Neuronal stem cell (in vitro differentiated cells): ENCODE data around the gene PLEKHH3.

Experiments
- DNase-seq: peaks from one replicate; pipeline ENCODE4 v3.0.0-alpha.2; 2013; ENCODE audit warnings: low spot score
- H2AFZ ChIP-seq: one replicate; pipeline ENCODE4 v1.6.1; 2013; ENCODE audit warnings: mild to moderate bottlenecking, low read length, inconsistent platforms
- H2AK5ac ChIP-seq: 2 replicates; pipeline ENCODE4 v1.6.1; 2013; ENCODE audit warnings: low read depth, mild to moderate bottlenecking, inconsistent platforms, low read length, moderate library complexity, mixed read lengths
- H2BK120ac ChIP-seq: 2 replicates; pipeline ENCODE4 v1.6.1; 2013; ENCODE audit warnings: low read depth, mild to moderate bottlenecking, inconsistent platforms, low read length, moderate library complexity, mixed read lengths
- H2BK12ac ChIP-seq: one replicate; pipeline ENCODE4 v1.6.1; 2013; ENCODE audit warnings: low read length, inconsistent platforms
- H2BK15ac ChIP-seq: 2 replicates; pipeline ENCODE4 v1.6.1; 2013; ENCODE audit warnings: mild to moderate bottlenecking, low read length, inconsistent platforms, mixed read lengths
- H2BK5ac ChIP-seq: one replicate; pipeline ENCODE4 v1.6.1; 2013; ENCODE audit warnings: inconsistent platforms, mild to moderate bottlenecking, low read length, moderate library complexity
- H3K14ac ChIP-seq: one replicate; pipeline ENCODE4 v1.6.1; 2013; ENCODE audit warnings: low read length, inconsistent platforms
- H3K18ac ChIP-seq: 2 replicates; pipeline ENCODE4 v1.6.1; 2013; ENCODE audit warnings: low read length, inconsistent platforms
- H3K23ac ChIP-seq: 2 replicates; pipeline ENCODE4 v1.6.1; 2013; ENCODE audit warnings: low read depth, mild to moderate bottlenecking, mixed read lengths, low read length, inconsistent platforms; ENCODE audit not compliant: poor library complexity
- H3K27ac ChIP-seq: replicated peaks from 3 replicates; pipeline ENCODE4 v1.5.1; 2013; ENCODE audit warnings: low read length, inconsistent platforms
- H3K27me3 ChIP-seq, 3 experiments: 2 replicates each; pipeline ENCODE4 v1.6.1; 2013; ENCODE audit warnings: low read length in 3 of 3, mild to moderate bottlenecking in 2 of 3, inconsistent platforms in 1 of 3, low read depth in 1 of 3, mixed read lengths in 1 of 3, moderate library complexity in 1 of 3; ENCODE audit not compliant: control insufficient read depth in 3 of 3, insufficient read depth in 3 of 3
- H3K36me3 ChIP-seq, 2 donors: replicated peaks in 1 of 2; 2 replicates each; pipeline ENCODE4 v1.6.1; 2013; ENCODE audit warnings: low read length in 2 of 2; ENCODE audit not compliant: control insufficient read depth in 2 of 2, insufficient read depth in 2 of 2
- H3K4ac ChIP-seq: 2 replicates; pipeline ENCODE4 v1.6.1; 2013; ENCODE audit warnings: inconsistent platforms, mild to moderate bottlenecking, low read length, moderate library complexity
- H3K4me1 ChIP-seq, 2 donors: 1 replicate in 1 of 2; 2 replicates in 1 of 2; pipeline ENCODE4 v1.6.1; 2013; ENCODE audit warnings: low read length in 2 of 2, low read depth in 1 of 2; ENCODE audit not compliant: control insufficient read depth in 2 of 2, insufficient read depth in 1 of 2
- H3K4me2 ChIP-seq: one replicate; pipeline ENCODE4 v1.6.1; 2013; ENCODE audit warnings: mild to moderate bottlenecking, low read length, inconsistent platforms; ENCODE audit not compliant: insufficient read depth, poor library complexity, severe bottlenecking
- H3K4me3 ChIP-seq, 2 donors: 2 replicates each; pipeline ENCODE4 v1.5.1; 2013; ENCODE audit warnings: low read length in 2 of 2, mild to moderate bottlenecking in 2 of 2, inconsistent platforms in 1 of 2, moderate library complexity in 1 of 2
- H3K79me1 ChIP-seq: one replicate; pipeline ENCODE4 v1.6.1; 2013; ENCODE audit warnings: low read depth, mild to moderate bottlenecking, inconsistent platforms, low read length, moderate library complexity
- H3K9ac ChIP-seq: one replicate; pipeline ENCODE4 v1.6.1; 2013; ENCODE audit warnings: mild to moderate bottlenecking, low read depth, low read length, inconsistent platforms; ENCODE audit not compliant: poor library complexity
- H3K9me3 ChIP-seq, 2 donors: replicated peaks in 1 of 2; 2 replicates each; pipeline versions ENCODE3 to v1.6.1; 2013; ENCODE audit warnings: low read length in 2 of 2, mild to moderate bottlenecking in 2 of 2, inconsistent platforms in 1 of 2, low read depth in 1 of 2, mixed read lengths in 1 of 2, moderate library complexity in 1 of 2; ENCODE audit not compliant: control insufficient read depth in 2 of 2, insufficient read depth in 1 of 2
- H4K8ac ChIP-seq: one replicate; pipeline ENCODE4 v1.6.1; 2013; ENCODE audit warnings: low read depth, mild to moderate bottlenecking, inconsistent platforms, low read length, moderate library complexity
- H4K91ac ChIP-seq: one replicate; pipeline ENCODE4 v1.6.1; 2013; ENCODE audit warnings: low read length, low read depth, mild to moderate bottlenecking, inconsistent platforms; ENCODE audit not compliant: poor library complexity
- WGBS, 2 donors: extraction: QIAGEN DNeasy Blood & Tissue Kit; methylation state at CpG; one replicate each; pipeline ENCODE4 v1.1.7; 2013; ENCODE audit warnings: missing lambda C conversion rate in 2 of 2, mixed read lengths in 1 of 2; ENCODE audit not compliant: insufficient read length in 2 of 2, insufficient replicate concordance in 1 of 2; ENCODE audit errors: extremely low coverage in 2 of 2; 5-methylcytosine and 5-hydroxymethylcytosine counted together

The PLEKHH3 gene

DNA sequence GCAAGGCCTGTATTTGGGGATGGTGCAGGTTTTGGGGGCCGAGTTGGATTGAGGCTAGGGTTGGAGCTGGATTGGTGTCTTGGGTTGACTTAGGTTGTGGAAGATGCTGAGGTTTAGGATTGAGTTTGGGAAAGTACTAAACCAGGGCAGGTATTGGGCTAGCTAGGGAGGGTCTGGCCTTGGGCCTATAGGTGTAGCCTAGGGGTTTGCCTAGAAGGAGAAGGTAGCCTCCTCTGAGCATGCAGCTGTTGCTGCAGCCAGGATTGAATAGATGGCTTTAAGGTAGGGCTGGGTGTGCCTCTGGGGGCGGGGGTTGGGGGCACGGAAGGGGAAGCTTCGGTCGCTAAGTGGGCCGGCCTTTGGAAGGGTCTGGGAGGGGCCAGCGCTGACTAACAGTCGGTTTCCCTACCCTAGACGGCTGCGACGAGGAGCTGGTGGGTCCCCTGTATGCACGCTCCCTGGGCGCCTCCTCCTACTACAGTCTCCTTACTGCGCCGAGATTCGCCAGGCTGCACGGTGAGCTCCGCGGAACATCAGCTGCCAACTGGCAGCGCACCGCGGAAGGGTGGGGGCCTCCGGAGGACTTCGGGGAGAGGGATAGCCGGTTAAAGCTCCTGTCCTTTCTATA, 6.7 kb upstream of the PLEKHH3 start:
- DNase-seq, result no peak
- no CpG with 5 or more reads among the region's 25 CpGs for WGBS, 2 donors
- H3K79me1 ChIP-seq, result peaks cover 1% of the 10 kb centered on the region
- H2BK5ac ChIP-seq, result no peak overlapping the region
- peaks cover 18 to 46% of the 10 kb centered on the region in 2 donors for H3K36me3 ChIP-seq
- no peak overlapping the region for H2BK12ac ChIP-seq
- peaks cover 0 to 6% (median 0%) of the 10 kb centered on the region in 3 experiments for H3K27me3 ChIP-seq
- peak overlapping the region; percentile 7 for H2AK5ac ChIP-seq
- no peak overlapping the region for H4K8ac ChIP-seq
- no peak overlapping the region for H3K9ac ChIP-seq
- H2BK15ac ChIP-seq, result no peak overlapping the region
- no peak overlapping the region for H3K23ac ChIP-seq
- H3K4ac ChIP-seq, result no peak overlapping the region
- H3K18ac ChIP-seq, result peak overlapping the region; percentile 8
- peak overlapping the region; percentile 92 for H3K4me2 ChIP-seq
- no peaks in the 10 kb centered on the region for H3K9me3 ChIP-seq
- H3K4me1 ChIP-seq, result peaks cover 15 to 22% of the 10 kb centered on the region in 2 donors
- H4K91ac ChIP-seq, result no peak overlapping the region
- no peak overlapping the region for H2BK120ac ChIP-seq
- H3K4me3 ChIP-seq, result peak overlapping the region; percentile 80 to 85
- no peak overlapping the region for H2AFZ ChIP-seq
- no peak overlapping the region for H3K27ac ChIP-seq
- H3K14ac ChIP-seq, result no peak overlapping the region

DNA sequence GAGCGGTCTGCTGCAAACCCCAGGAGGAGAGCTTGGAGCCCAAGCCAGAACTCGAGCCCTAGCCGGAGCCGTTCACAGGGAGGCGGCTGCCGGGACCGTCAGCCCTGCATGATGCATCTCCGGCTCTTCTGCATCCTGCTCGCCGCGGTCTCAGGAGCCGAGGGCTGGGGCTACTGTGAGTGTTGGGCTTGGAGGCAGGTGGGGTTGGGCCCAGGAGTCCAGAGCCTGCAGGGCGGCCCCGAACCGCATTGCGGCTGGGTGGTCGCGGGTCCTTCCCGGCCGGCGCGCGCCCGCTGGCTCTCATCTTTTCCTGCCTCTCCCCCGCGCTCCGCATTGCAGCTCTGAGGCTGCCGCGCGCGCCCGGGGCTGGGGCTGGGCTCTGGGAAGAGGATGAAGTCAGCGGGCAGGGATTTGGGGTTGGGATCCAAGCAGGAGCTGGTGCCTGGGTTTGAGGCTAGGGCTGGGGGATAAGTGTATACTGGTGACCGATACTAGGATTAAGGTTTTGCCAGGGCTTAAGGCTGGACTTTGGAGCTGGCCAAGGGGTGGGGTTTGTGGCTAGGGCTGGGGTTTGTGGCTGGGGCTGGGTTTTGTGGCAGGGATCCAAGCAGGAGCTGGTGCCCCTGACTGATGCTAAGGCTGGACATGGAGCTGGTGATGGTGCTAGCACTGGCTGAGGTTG, 6.1 kb upstream of the PLEKHH3 start:
- DNase-seq, result no peak
- peak overlapping the region; percentile 60 for H2BK12ac ChIP-seq
- peaks cover 15 to 24% of the 10 kb centered on the region in 2 donors for H3K4me1 ChIP-seq
- no peak overlapping the region for H3K23ac ChIP-seq
- H3K9ac ChIP-seq, result peak overlapping the region; percentile 85
- no CpG with 5 or more reads among the region's 34 CpGs for WGBS, 2 donors
- H4K8ac ChIP-seq, result no peak overlapping the region
- no peak overlapping the region for H3K4ac ChIP-seq
- H2BK15ac ChIP-seq, result peak overlapping the region; percentile 100
- H3K4me2 ChIP-seq, result peak overlapping the region; percentile 92
- peak overlapping the region; percentile 79 for H3K27ac ChIP-seq
- H4K91ac ChIP-seq, result no peak overlapping the region
- no peaks in the 10 kb centered on the region for H3K9me3 ChIP-seq
- peak overlapping the region; percentile 92 for H3K14ac ChIP-seq
- H3K18ac ChIP-seq, result peak overlapping the region; percentile 99
- H3K36me3 ChIP-seq, result peaks cover 18 to 39% of the 10 kb centered on the region in 2 donors
- H2AFZ ChIP-seq, result peak overlapping the region; percentile 95
- peak overlapping the region; percentile 75 for H2BK120ac ChIP-seq
- H2AK5ac ChIP-seq, result peak overlapping the region; percentile 91
- peak overlapping the region; percentile 94 for H2BK5ac ChIP-seq
- H3K27me3 ChIP-seq, result peaks cover 0 to 6% (median 0%) of the 10 kb centered on the region in 3 experiments
- H3K79me1 ChIP-seq, result peaks cover 1% of the 10 kb centered on the region
- H3K4me3 ChIP-seq, result peak overlapping the region; percentile 80 to 85

DNA sequence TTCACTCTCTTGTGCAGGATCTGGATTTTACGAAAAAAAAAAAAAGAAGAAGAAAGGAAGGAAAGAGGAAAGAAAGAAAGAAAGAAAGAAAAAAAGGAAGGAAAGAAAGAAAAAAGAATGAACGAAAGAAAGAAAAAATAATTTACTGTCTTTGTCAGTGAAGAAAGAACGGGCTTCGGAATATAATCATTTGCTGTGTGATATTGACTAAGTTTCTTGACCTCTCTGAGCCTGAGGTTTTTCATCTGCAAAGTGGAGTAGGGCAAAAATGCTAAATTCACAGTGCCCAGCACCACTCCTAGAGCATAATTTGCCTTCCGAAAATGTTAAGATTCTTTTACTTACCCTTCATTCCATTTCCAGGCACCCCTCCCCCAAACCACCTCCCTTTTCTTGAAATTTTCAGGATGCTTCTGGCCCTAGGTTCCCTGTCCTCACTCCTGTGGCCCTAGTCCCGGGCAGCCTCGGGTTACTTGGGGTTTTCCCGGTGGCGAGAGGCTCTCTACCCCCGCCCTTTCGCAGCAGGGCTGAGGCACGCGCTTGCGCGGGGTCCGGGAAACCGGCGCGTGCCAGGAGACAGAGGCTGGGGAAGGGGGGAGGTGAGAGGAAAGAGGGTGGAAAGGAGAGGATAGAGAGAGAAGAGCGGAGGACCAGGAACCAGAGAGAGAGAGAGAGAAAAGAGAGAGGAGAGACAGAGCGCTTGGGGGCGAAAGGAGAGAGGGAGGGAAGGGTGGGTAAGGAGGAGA, 5.4 kb upstream of the PLEKHH3 start, which contains the start of gene CNTNAP1:
Gene CNTNAP1, plus strand, starts transcription at position 556 of the 746 bp plus-strand sequence. CDS start 299 bp downstream, outside the sequence.
- peak within 1 kb of the TSS; percentile 96 for H2BK120ac ChIP-seq
- no peak within 1 kb of the TSS for H3K4ac ChIP-seq
- H3K36me3 ChIP-seq, result peaks cover 14 to 32% of the 10 kb centered on the region in 2 donors
- H3K27ac ChIP-seq, result peak within 1 kb of the TSS; percentile 79
- peak within 1 kb of the TSS; percentile 80 to 85 for H3K4me3 ChIP-seq
- H2AK5ac ChIP-seq, result peak within 1 kb of the TSS; percentile 91
- peak within 1 kb of the TSS; percentile 99 for H3K18ac ChIP-seq
- no peak within 1 kb of the TSS for H4K8ac ChIP-seq
- 100% methylated on average over 1 of the region's 22 CpGs; no CpG with 5 or more reads in 1 of the 2 donors for WGBS, 2 donors
- peaks cover 21 to 29% of the 10 kb centered on the region in 2 donors for H3K4me1 ChIP-seq
- peak within 1 kb of the TSS; percentile 60 for H2BK12ac ChIP-seq
- peak within 1 kb of the TSS; percentile 85 for H3K9ac ChIP-seq
- H3K9me3 ChIP-seq, result no peaks in the 10 kb centered on the region
- peak within 1 kb of the TSS; percentile 100 for H2BK15ac ChIP-seq
- DNase-seq, result peak; percentile 66
- H3K14ac ChIP-seq, result peak within 1 kb of the TSS; percentile 92
- H3K4me2 ChIP-seq, result peak within 1 kb of the TSS; percentile 92
- H2BK5ac ChIP-seq, result peak within 1 kb of the TSS; percentile 94
- H2AFZ ChIP-seq, result peak within 1 kb of the TSS; percentile 95
- peak within 1 kb of the TSS; percentile 44 for H3K23ac ChIP-seq
- H4K91ac ChIP-seq, result no peak within 1 kb of the TSS
- H3K79me1 ChIP-seq, result peaks cover 1% of the 10 kb centered on the region
- peaks cover 0 to 6% (median 0%) of the 10 kb centered on the region in 3 experiments for H3K27me3 ChIP-seq
